GM23338 (cell line): ENCODE results near the gene SLC6A7. TPM values are rescaled to one million over a fixed set of nuclear protein-coding genes. Genes with fewer than 3 reads are reported as not detected.

Experiments used
- ATAC-seq: fragments of 200-7000 bp; cut with Tn5 transposase; 3 replicates; pipeline ENCODE4 v1.9.1; 2020
- DNase-seq: peaks from one replicate; pipeline ENCODE4 v3.0.0-alpha.2; 2015; ENCODE audit warnings: low spot score
- H2AFZ ChIP-seq: fragments of 200-600 bp; sonication (generic); 2 replicates; pipeline ENCODE4 v1.8.0; 2016; ENCODE audit warnings: antibody characterized with exemption, mild to moderate bottlenecking, moderate library complexity
- H3F3A ChIP-seq: fragments of 200-600 bp; sonication (generic); replicated peaks from 2 replicates; pipeline ENCODE4 v1.8.0; 2017; ENCODE audit warnings: antibody characterized with exemption, mixed run types, low read depth
- H3K27ac ChIP-seq: fragments of 200-600 bp; sonication (generic); 2 replicates; pipeline ENCODE4 v1.6.1; 2016; ENCODE audit warnings: low read depth
- H3K27me3 ChIP-seq: fragments of 200-600 bp; sonication (generic); 2 replicates; pipeline ENCODE4 v1.8.0; 2016; ENCODE audit warnings: mild to moderate bottlenecking, mixed run types, moderate library complexity; ENCODE audit not compliant: insufficient read depth
- H3K36me3 ChIP-seq: fragments of 200-600 bp; sonication (generic); 2 replicates; pipeline ENCODE4 v1.8.0; 2016; ENCODE audit warnings: mild to moderate bottlenecking; ENCODE audit not compliant: insufficient read depth
- H3K4me1 ChIP-seq: fragments of 200-600 bp; sonication (generic); 2 replicates; pipeline ENCODE4 v1.8.0; 2016; ENCODE audit warnings: mild to moderate bottlenecking, moderate library complexity; ENCODE audit not compliant: insufficient read depth
- H3K4me2 ChIP-seq: fragments of 200-600 bp; sonication (generic); 2 replicates; pipeline ENCODE4 v1.7.1; 2017; ENCODE audit warnings: mixed run types
- H3K4me3 ChIP-seq: fragments of 200-600 bp; sonication (generic); 2 replicates; pipeline ENCODE4 v1.6.1; 2016; ENCODE audit warnings: mixed run types
- H3K79me2 ChIP-seq: fragments of 200-600 bp; sonication (generic); replicated peaks from 2 replicates; pipeline ENCODE4 v1.8.0; 2017; ENCODE audit warnings: mild to moderate bottlenecking; ENCODE audit not compliant: insufficient read depth
- H3K9me2 ChIP-seq: fragments of 200-600 bp; sonication (generic); 2 replicates; pipeline ENCODE4 v1.8.0; 2017; ENCODE audit not compliant: insufficient read depth
- H4K20me1 ChIP-seq: fragments of 200-600 bp; sonication (generic); replicated peaks from 2 replicates; pipeline ENCODE4 v1.8.0; 2017; ENCODE audit warnings: mild to moderate bottlenecking; ENCODE audit not compliant: insufficient read depth
- H3K27ac Mint-ChIP-seq: 2 replicates; pipeline ENCODE4 v1.8.0; 2020; ENCODE audit warnings: inconsistent platforms, mild to moderate bottlenecking, moderate library complexity, mixed read lengths
- H3K27me3 Mint-ChIP-seq: 3 replicates; pipeline ENCODE4 v1.8.0; 2022; ENCODE audit warnings: low read depth, mild to moderate bottlenecking, moderate library complexity, mixed read lengths, inconsistent platforms; ENCODE audit not compliant: insufficient read depth, poor library complexity
- H3K36me3 Mint-ChIP-seq: 3 replicates; pipeline ENCODE4 v1.8.0; 2021; ENCODE audit warnings: low read depth, mild to moderate bottlenecking, inconsistent platforms, moderate library complexity, mixed read lengths
- H3K4me1 Mint-ChIP-seq: 3 replicates; pipeline ENCODE4 v1.8.0; 2020; ENCODE audit warnings: mild to moderate bottlenecking, inconsistent platforms, mixed read lengths
- H3K4me3 Mint-ChIP-seq: 3 replicates; pipeline ENCODE4 v1.8.0; 2021; ENCODE audit warnings: moderate library complexity, mild to moderate bottlenecking, inconsistent platforms, mixed read lengths
- H3K9me3 Mint-ChIP-seq: 3 replicates; pipeline ENCODE4 v1.8.0; 2020; ENCODE audit warnings: moderate library complexity, mild to moderate bottlenecking, inconsistent platforms, mixed read lengths
- CREB1 ChIP-seq: fragments of 250-450 bp; sonication (Bioruptor Pico); IDR thresholded peaks from 2 replicates; pipeline ENCODE4 v1.5.0; 2020; ENCODE audit warnings: low read depth, mild to moderate bottlenecking, moderate library complexity
- EZH2phosphoT487 ChIP-seq: fragments of 200-600 bp; sonication (generic); IDR thresholded peaks from one replicate; pipeline ENCODE4 v1.8.1; 2018; ENCODE audit warnings: antibody characterized with exemption; ENCODE audit not compliant: unreplicated experiment
- JUNB ChIP-seq: IDR thresholded peaks from one replicate; pipeline ENCODE4 v1.6.1; 2016; ENCODE audit warnings: antibody characterized with exemption; ENCODE audit not compliant: unreplicated experiment
- NANOG ChIP-seq: IDR thresholded peaks from 2 replicates; pipeline ENCODE4 v1.6.1; 2016; ENCODE audit warnings: antibody characterized with exemption, borderline replicate concordance
- POLR2AphosphoS5 ChIP-seq: IDR thresholded peaks from 2 replicates; pipeline ENCODE4 v1.6.1; 2016; ENCODE audit warnings: antibody characterized with exemption, low read depth
- STAT1 ChIP-seq: IDR thresholded peaks from one replicate; pipeline ENCODE4 v1.6.1; 2016; ENCODE audit warnings: antibody characterized with exemption; ENCODE audit not compliant: unreplicated experiment
- ZNF114 ChIP-seq: fragments of 250-450 bp; sonication (Bioruptor Pico); IDR thresholded peaks from 2 replicates; pipeline ENCODE4 v1.5.0; 2020; ENCODE audit warnings: mild to moderate bottlenecking, moderate library complexity
- ZNF331 ChIP-seq: fragments of 250-450 bp; sonication (Bioruptor Pico); IDR thresholded peaks from 2 replicates; pipeline ENCODE4 v1.5.0; 2020; ENCODE audit warnings: low read depth, mild to moderate bottlenecking, moderate library complexity
- polyA plus RNA-seq: library from polyadenylated mRNA; unstranded; fragments of >200 nt; fragmentation: Nextera tagmentation; extraction: Ambion mirVana; gene quantifications from 2 replicates; pipeline ENCODE4 v1.2.1, GENCODE V29; 2016
- total RNA-seq: library from RNA; depleted of rRNA; stranded (reverse); fragments of >200 nt; shearing (Covaris generic); gene quantifications from 2 replicates; pipeline ENCODE4 v1.2.3, GENCODE V29; 2014
- TF ChIP-seq, protein P1 (sequence below): fragments of 250-450 bp; sonication (Bioruptor Pico); IDR thresholded peaks from 2 replicates; pipeline ENCODE4 v1.5.0; 2020; ENCODE audit warnings: mild to moderate bottlenecking, moderate library complexity
- TF ChIP-seq, protein P2 (sequence below): IDR thresholded peaks from 2 replicates; pipeline ENCODE4 v1.6.1; 2016; ENCODE audit warnings: antibody characterized with exemption
- TF ChIP-seq, protein P3 (sequence below), 2 experiments: fragments of 200-600 bp in 1 of 2; sonication (generic) in 1 of 2; conservative IDR thresholded peaks; 2 replicates each; pipeline versions ENCODE4 v1.5.1 to v1.6.1; 2016 to 2017; ENCODE audit warnings: antibody characterized with exemption in 2 of 2, low read depth in 2 of 2, mild to moderate bottlenecking in 2 of 2, moderate library complexity in 1 of 2

The SLC6A7 gene
- total and polyA plus RNA-seq, 2 experiments from 2014 or later = not detected

DNA sequence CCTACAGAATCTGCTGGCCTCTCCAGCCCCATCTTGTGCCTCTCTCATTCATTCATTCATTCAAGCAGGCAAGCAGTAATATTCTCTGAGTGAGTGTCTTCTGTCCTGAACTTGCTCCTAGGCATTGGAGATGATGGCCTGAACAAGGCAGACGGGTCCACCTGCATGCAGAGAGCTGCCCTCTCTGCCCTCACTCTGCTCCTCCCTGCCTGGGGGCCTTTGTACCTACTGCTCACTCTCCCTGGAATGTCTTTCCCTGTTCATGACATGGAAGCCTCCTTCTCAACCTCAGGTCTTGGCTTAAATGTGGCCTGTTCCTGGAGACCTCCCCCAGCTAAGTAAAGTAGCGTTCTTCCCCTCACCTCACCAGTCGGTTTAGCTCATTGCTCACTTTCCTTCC, 16.7 kb upstream of the SLC6A7 start (continued):
- TF ChIP-seq, protein P1, sequence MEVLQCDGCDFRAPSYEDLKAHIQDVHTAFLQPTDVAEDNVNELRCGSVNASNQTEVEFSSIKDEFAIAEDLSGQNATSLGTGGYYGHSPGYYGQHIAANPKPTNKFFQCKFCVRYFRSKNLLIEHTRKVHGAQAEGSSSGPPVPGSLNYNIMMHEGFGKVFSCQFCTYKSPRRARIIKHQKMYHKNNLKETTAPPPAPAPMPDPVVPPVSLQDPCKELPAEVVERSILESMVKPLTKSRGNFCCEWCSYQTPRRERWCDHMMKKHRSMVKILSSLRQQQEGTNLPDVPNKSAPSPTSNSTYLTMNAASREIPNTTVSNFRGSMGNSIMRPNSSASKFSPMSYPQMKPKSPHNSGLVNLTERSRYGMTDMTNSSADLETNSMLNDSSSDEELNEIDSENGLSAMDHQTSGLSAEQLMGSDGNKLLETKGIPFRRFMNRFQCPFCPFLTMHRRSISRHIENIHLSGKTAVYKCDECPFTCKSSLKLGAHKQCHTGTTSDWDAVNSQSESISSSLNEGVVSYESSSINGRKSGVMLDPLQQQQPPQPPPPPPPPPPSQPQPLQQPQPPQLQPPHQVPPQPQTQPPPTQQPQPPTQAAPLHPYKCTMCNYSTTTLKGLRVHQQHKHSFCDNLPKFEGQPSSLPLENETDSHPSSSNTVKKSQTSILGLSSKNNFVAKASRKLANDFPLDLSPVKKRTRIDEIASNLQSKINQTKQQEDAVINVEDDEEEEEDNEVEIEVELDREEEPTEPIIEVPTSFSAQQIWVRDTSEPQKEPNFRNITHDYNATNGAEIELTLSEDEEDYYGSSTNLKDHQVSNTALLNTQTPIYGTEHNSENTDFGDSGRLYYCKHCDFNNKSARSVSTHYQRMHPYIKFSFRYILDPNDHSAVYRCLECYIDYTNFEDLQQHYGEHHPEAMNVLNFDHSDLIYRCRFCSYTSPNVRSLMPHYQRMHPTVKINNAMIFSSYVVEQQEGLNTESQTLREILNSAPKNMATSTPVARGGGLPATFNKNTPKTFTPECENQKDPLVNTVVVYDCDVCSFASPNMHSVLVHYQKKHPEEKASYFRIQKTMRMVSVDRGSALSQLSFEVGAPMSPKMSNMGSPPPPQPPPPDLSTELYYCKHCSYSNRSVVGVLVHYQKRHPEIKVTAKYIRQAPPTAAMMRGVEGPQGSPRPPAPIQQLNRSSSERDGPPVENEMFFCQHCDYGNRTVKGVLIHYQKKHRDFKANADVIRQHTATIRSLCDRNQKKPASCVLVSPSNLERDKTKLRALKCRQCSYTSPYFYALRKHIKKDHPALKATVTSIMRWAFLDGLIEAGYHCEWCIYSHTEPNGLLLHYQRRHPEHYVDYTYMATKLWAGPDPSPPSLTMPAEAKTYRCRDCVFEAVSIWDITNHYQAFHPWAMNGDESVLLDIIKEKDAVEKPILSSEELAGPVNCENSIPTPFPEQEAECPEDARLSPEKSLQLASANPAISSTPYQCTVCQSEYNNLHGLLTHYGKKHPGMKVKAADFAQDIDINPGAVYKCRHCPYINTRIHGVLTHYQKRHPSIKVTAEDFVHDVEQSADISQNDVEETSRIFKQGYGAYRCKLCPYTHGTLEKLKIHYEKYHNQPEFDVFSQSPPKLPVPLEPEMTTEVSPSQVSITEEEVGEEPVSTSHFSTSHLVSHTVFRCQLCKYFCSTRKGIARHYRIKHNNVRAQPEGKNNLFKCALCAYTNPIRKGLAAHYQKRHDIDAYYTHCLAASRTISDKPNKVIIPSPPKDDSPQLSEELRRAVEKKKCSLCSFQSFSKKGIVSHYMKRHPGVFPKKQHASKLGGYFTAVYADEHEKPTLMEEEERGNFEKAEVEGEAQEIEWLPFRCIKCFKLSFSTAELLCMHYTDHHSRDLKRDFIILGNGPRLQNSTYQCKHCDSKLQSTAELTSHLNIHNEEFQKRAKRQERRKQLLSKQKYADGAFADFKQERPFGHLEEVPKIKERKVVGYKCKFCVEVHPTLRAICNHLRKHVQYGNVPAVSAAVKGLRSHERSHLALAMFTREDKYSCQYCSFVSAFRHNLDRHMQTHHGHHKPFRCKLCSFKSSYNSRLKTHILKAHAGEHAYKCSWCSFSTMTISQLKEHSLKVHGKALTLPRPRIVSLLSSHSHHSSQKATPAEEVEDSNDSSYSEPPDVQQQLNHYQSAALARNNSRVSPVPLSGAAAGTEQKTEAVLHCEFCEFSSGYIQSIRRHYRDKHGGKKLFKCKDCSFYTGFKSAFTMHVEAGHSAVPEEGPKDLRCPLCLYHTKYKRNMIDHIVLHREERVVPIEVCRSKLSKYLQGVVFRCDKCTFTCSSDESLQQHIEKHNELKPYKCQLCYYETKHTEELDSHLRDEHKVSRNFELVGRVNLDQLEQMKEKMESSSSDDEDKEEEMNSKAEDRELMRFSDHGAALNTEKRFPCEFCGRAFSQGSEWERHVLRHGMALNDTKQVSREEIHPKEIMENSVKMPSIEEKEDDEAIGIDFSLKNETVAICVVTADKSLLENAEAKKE = no peak
- TF ChIP-seq, protein P2, sequence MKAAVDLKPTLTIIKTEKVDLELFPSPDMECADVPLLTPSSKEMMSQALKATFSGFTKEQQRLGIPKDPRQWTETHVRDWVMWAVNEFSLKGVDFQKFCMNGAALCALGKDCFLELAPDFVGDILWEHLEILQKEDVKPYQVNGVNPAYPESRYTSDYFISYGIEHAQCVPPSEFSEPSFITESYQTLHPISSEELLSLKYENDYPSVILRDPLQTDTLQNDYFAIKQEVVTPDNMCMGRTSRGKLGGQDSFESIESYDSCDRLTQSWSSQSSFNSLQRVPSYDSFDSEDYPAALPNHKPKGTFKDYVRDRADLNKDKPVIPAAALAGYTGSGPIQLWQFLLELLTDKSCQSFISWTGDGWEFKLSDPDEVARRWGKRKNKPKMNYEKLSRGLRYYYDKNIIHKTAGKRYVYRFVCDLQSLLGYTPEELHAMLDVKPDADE = no peak
- no peak for TF ChIP-seq NANOG
- TF ChIP-seq JUNB = no peak
- no peak for TF ChIP-seq ZNF114 (CRISPR knock-in tag)
- no peak for TF ChIP-seq CREB1 (CRISPR knock-in tag)
- TF ChIP-seq POLR2AphosphoS5 = no peak
- TF ChIP-seq EZH2phosphoT487 = no peak
- TF ChIP-seq STAT1 = no peak
- no peak for TF ChIP-seq ZNF331 (CRISPR knock-in tag)

DNA sequence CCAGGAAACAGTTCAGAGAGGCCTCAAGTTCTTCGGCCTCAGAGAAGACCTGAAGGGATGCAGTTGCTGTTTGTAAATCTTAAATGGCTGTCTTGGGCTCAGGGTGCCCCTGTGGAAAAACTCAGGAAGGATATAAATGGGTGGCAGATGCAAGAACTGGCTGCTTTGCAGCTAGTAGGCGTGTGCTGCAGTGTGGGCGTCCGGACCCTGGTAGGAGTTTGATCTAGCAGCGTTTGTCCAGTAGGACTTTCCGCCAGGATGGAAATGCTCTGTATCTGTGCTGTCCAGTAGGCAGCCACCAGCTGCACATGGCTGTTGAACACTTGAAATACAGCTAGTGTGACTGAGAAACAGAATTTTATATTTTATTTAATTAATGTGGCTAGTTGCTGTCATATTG, 15.6 kb upstream of the SLC6A7 start:
- H3K27ac Mint-ChIP-seq = no peak overlapping the region
- Histone ChIP-seq H3K4me3 (no peak overlapping the region), H3K4me2 (no peak overlapping the region), H3K79me2 (no peaks in the 10 kb centered on the region), H3K4me1 (no peaks in the 10 kb centered on the region), H3F3A (no peaks in the 10 kb centered on the region), H3K27me3 (peaks cover 20% of the 10 kb centered on the region), H4K20me1 (no peaks in the 10 kb centered on the region), H3K36me3 (no peaks in the 10 kb centered on the region), H3K27ac (no peak overlapping the region), H2AFZ (no peak overlapping the region), H3K9me2 (no peaks in the 10 kb centered on the region)
- peaks cover 4% of the 10 kb centered on the region; the same call in 1 of the 3 replicates for H3K9me3 Mint-ChIP-seq
- peaks cover 7% of the 10 kb centered on the region; the same call in 2 of the 3 replicates for H3K4me1 Mint-ChIP-seq
- no peak for DNase-seq
- no peak for ATAC-seq
- no peaks in the 10 kb centered on the region for H3K36me3 Mint-ChIP-seq
- H3K4me3 Mint-ChIP-seq = no peak overlapping the region
- H3K27me3 Mint-ChIP-seq = peaks cover 37% of the 10 kb centered on the region
- TF ChIP-seq EZH2phosphoT487 (no peak), POLR2AphosphoS5 (no peak), JUNB (no peak), ZNF114 (CRISPR knock-in tag) (no peak), ZNF331 (CRISPR knock-in tag) (no peak), CREB1 (CRISPR knock-in tag) (no peak), STAT1 (no peak)
- TF ChIP-seq, protein P3, sequence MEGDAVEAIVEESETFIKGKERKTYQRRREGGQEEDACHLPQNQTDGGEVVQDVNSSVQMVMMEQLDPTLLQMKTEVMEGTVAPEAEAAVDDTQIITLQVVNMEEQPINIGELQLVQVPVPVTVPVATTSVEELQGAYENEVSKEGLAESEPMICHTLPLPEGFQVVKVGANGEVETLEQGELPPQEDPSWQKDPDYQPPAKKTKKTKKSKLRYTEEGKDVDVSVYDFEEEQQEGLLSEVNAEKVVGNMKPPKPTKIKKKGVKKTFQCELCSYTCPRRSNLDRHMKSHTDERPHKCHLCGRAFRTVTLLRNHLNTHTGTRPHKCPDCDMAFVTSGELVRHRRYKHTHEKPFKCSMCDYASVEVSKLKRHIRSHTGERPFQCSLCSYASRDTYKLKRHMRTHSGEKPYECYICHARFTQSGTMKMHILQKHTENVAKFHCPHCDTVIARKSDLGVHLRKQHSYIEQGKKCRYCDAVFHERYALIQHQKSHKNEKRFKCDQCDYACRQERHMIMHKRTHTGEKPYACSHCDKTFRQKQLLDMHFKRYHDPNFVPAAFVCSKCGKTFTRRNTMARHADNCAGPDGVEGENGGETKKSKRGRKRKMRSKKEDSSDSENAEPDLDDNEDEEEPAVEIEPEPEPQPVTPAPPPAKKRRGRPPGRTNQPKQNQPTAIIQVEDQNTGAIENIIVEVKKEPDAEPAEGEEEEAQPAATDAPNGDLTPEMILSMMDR (conservative IDR thresholded peaks at IDR 0.05; ENCODE audit: low read depth in 2 of 2) = no peak
- TF ChIP-seq, protein P2 = no peak
